ENCODE results near the gene MDFI.
"Not testable (repeated sequence)": the region's sequence is repeated elsewhere in the genome, so short reads cannot be mapped to it uniquely, and the experiment has no call there.

MDFI gene

GRCh38 chr6:41602864-41603608, 35.2 kb upstream of the MDFI start:
- DNase-seq, result peak; percentile 61 to 74

GRCh38 chr6:41604006-41604405, 34.3 kb upstream of the MDFI start:
- DNase-seq, result no peak

GRCh38 chr6:41605649-41606048, 32.6 kb upstream of the MDFI start:
- no peak for DNase-seq

GRCh38 chr6:41607036-41607435, 31.2 kb upstream of the MDFI start:
- no peak for DNase-seq

GRCh38 chr6:41607736-41608135, 30.5 kb upstream of the MDFI start:
- DNase-seq, result no peak

GRCh38 chr6:41608443-41609151, 29.7 kb upstream of the MDFI start:
- no peak for DNase-seq

GRCh38 chr6:41614715-41615114, 23.6 kb upstream of the MDFI start:
- DNase-seq, result no peak

GRCh38 chr6:41615311-41615710, 23.0 kb upstream of the MDFI start:
- DNase-seq, result no peak

GRCh38 chr6:41618598-41618997, 19.7 kb upstream of the MDFI start:
- no peak for DNase-seq

GRCh38 chr6:41619193-41619592, 19.1 kb upstream of the MDFI start:
- DNase-seq, result not testable (repeated sequence)

GRCh38 chr6:41621367-41621766, 16.9 kb upstream of the MDFI start:
- no peak for DNase-seq

- no peak for DNase-seq
These were observed 16.5 kb upstream of the MDFI start for GRCh38 chr6:41621802-41622201.

- DNase-seq, result no peak
These were observed 15.9 kb upstream of the MDFI start for GRCh38 chr6:41622206-41622988.

- no peak for DNase-seq
These were observed 14.9 kb upstream of the MDFI start for GRCh38 chr6:41623330-41623729.

- DNase-seq, result no peak
These were observed 13.5 kb upstream of the MDFI start for GRCh38 chr6:41624621-41625380.

- DNase-seq, result no peak
These were observed 12.8 kb upstream of the MDFI start for GRCh38 chr6:41625442-41625841.

- DNase-seq, result no peak
These were observed 12.2 kb upstream of the MDFI start for GRCh38 chr6:41626022-41626421.

GRCh38 chr6:41626917-41627316, 11.4 kb upstream of the MDFI start:
- DNase-seq, result no peak

- no peak for DNase-seq
These were observed 9.1 kb upstream of the MDFI start for GRCh38 chr6:41629128-41629527.

- no peak for DNase-seq
These were observed 8.2 kb upstream of the MDFI start for GRCh38 chr6:41630069-41630468.

GRCh38 chr6:41630946-41631345, 7.3 kb upstream of the MDFI start:
- DNase-seq, result no peak

GRCh38 chr6:41633056-41633634, 5.1 kb upstream of the MDFI start:
- no peak for DNase-seq

- DNase-seq, result no peak
These were observed 3.6 kb upstream of the MDFI start for GRCh38 chr6:41634657-41635056.
